ENCODE measurements around the gene PITPNC1.

- TF ChIP-seq, protein P1, sequence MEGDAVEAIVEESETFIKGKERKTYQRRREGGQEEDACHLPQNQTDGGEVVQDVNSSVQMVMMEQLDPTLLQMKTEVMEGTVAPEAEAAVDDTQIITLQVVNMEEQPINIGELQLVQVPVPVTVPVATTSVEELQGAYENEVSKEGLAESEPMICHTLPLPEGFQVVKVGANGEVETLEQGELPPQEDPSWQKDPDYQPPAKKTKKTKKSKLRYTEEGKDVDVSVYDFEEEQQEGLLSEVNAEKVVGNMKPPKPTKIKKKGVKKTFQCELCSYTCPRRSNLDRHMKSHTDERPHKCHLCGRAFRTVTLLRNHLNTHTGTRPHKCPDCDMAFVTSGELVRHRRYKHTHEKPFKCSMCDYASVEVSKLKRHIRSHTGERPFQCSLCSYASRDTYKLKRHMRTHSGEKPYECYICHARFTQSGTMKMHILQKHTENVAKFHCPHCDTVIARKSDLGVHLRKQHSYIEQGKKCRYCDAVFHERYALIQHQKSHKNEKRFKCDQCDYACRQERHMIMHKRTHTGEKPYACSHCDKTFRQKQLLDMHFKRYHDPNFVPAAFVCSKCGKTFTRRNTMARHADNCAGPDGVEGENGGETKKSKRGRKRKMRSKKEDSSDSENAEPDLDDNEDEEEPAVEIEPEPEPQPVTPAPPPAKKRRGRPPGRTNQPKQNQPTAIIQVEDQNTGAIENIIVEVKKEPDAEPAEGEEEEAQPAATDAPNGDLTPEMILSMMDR (conservative IDR thresholded peaks at IDR 0.05 in 1 of 2, IDR thresholded peaks at IDR 0.05 in 1 of 2; ENCODE audit: extremely low read depth in 1 of 2, insufficient read depth in 1 of 2, low read depth in 1 of 2, low read length in 2 of 2): no peak
- no peak for TF ChIP-seq EZH2 (IDR thresholded peaks at IDR 0.05; ENCODE audit: borderline replicate concordance, low read length)
Measured at GRCh38 chr17:67420994-67421393, 43.9 kb downstream of the PITPNC1 start.
